Gastroesophageal sphincter (tissue), 4 donors: ENCODE data around the gene PNMA6A. TPM values are rescaled to one million over a fixed set of nuclear protein-coding genes. Genes with fewer than 3 reads are reported as not detected.
A peak's percentile ranks its signal among the peaks of the same experiment; 100 is the strongest.

Experiments
- ATAC-seq: fragments of 150-250 bp; one replicate; pipeline ENCODE4 v1.9.1; 2016; ENCODE audit warnings: mild to moderate bottlenecking, moderate library complexity
- H3K27ac ChIP-seq, 4 donors: fragments of 200-600 bp; sonication (generic) in 3 of 4; 1 replicate in 3 of 4; 2 replicates in 1 of 4; pipeline ENCODE4 v1.5.1; 2016 to 2019
- H3K27me3 ChIP-seq: fragments of 200-600 bp; sonication (generic); one replicate; pipeline ENCODE4 v1.5.1; 2019
- H3K36me3 ChIP-seq, 2 donors: fragments of 200-600 bp; sonication (generic); one replicate each; pipeline ENCODE4 v1.5.1; 2019; ENCODE audit warnings: control low read depth in 1 of 2
- H3K4me1 ChIP-seq, 3 donors: fragments of 200-600 bp; sonication (generic); 1 replicate in 2 of 3; 2 replicates in 1 of 3; pipeline ENCODE4 v1.5.1; 2016 to 2019; ENCODE audit warnings: control low read depth in 2 of 3
- H3K4me3 ChIP-seq, 2 donors: fragments of 200-600 bp; sonication (generic); one replicate each; pipeline ENCODE4 v1.5.1; 2019; ENCODE audit warnings: mild to moderate bottlenecking in 1 of 2, moderate library complexity in 1 of 2
- H3K9me3 ChIP-seq, 3 donors: fragments of 200-600 bp; sonication (generic); one replicate each; pipeline ENCODE4 v1.5.1; 2017 to 2019; ENCODE audit warnings: control low read depth in 2 of 3
- CTCF ChIP-seq, 4 experiments: fragments of 200-600 bp in 2 of 4; fragments of 450-650 bp in 2 of 4; sonication (generic) in 1 of 4; IDR thresholded peaks; one replicate each; pipeline ENCODE4 v1.5.1; 2017 to 2019; ENCODE audit warnings: antibody characterized with exemption in 4 of 4, mild to moderate bottlenecking in 2 of 4, moderate library complexity in 2 of 4
- EP300 ChIP-seq: sonication (generic); formaldehyde crosslinking; IDR thresholded peaks from one replicate; pipeline ENCODE4 v1.6.1; 2017; ENCODE audit warnings: antibody characterized with exemption, mild to moderate bottlenecking
- POLR2A ChIP-seq, 2 donors: fragments of 450-650 bp; IDR thresholded peaks; one replicate each; pipeline ENCODE4 v1.6.1; 2017; ENCODE audit warnings: antibody characterized with exemption in 2 of 2, mild to moderate bottlenecking in 2 of 2, moderate library complexity in 1 of 2
- POLR2AphosphoS5 ChIP-seq: sonication (generic); formaldehyde crosslinking; IDR thresholded peaks from one replicate; pipeline ENCODE4 v1.6.1; 2017; ENCODE audit warnings: antibody characterized with exemption
- WGBS, 2 donors: methylation state at CpG; one replicate each; pipeline ENCODE4 v1.1.5; 2018; ENCODE audit warnings: low coverage in 1 of 2; 5-methylcytosine and 5-hydroxymethylcytosine counted together
- total RNA-seq, 4 donors: library from RNA; depleted of rRNA; stranded (reverse); fragments of >200 nt; gene quantifications; one replicate each; pipeline ENCODE4 v1.1.0, GENCODE V29; 2016

The PNMA6A gene
- total RNA-seq, 4 donors from 2014 or later: 0.31 to 4.2 (median 2.3) TPM

- no peaks in the 10 kb centered on the region for H3K36me3 ChIP-seq
- H3K9me3 ChIP-seq: no peaks in the 10 kb centered on the region
- H3K4me3 ChIP-seq: peak overlapping the region; percentile 27 to 39
- peak; percentile 77 for ATAC-seq
- H3K4me1 ChIP-seq: peaks cover 0 to 8% (median 0%) of the 10 kb centered on the region in 3 donors
- WGBS, 2 donors: 67 to 90% methylated on average over 4 to 19 of the region's 64 CpGs
- TF ChIP-seq CTCF (IDR thresholded peaks at IDR 0.05) (peak; percentile 65 to 90 (median 86)), POLR2AphosphoS5 (no peak)
- H3K27ac ChIP-seq: no peak overlapping the region
- no peaks in the 10 kb centered on the region for H3K27me3 ChIP-seq
These were observed 39.7 kb upstream of the PNMA6A start for GRCh38 chrX:153032397-153033118.

- Histone ChIP-seq H3K9me3 (no peaks in the 10 kb centered on the region), H3K36me3 (no peaks in the 10 kb centered on the region), H3K4me1 (no peaks in the 10 kb centered on the region), H3K27me3 (no peaks in the 10 kb centered on the region), H3K27ac (no peak overlapping the region), H3K4me3 (no peak overlapping the region)
- TF ChIP-seq EP300 (no peak), CTCF (IDR thresholded peaks at IDR 0.05) (no peak), POLR2A (IDR thresholded peaks at IDR 0.05) (no peak), POLR2AphosphoS5 (no peak)
- no peak for ATAC-seq
- WGBS, 2 donors: no CpG with 5 or more reads among the region's 2 CpGs
These were observed 23.2 kb upstream of the PNMA6A start for GRCh38 chrX:153049093-153049492.

GRCh38 chrX:153052534-153052933, 19.7 kb upstream of the PNMA6A start:
- Histone ChIP-seq H3K4me1 (peaks cover 0 to 14% (median 0%) of the 10 kb centered on the region in 3 donors), H3K4me3 (no peak overlapping the region), H3K36me3 (no peaks in the 10 kb centered on the region), H3K9me3 (no peaks in the 10 kb centered on the region), H3K27ac (no peak overlapping the region), H3K27me3 (peaks cover 23% of the 10 kb centered on the region)
- no peak for ATAC-seq
- TF ChIP-seq EP300 (no peak), CTCF (IDR thresholded peaks at IDR 0.05) (no peak), POLR2AphosphoS5 (no peak), POLR2A (IDR thresholded peaks at IDR 0.05) (no peak)
- WGBS, 2 donors: 50% methylated on average over 1 of the region's 1 CpG; no CpG with 5 or more reads in 1 of the 2 donors

GRCh38 chrX:153055871-153056749, 16.1 kb upstream of the PNMA6A start, which contains the start of gene PNMA3:
Gene PNMA3, plus strand, starts transcription at chrX:153056470. Its CDS starts 586 bp downstream, at chrX:153057056.
- no peak within 1 kb of the TSS for H3K27ac ChIP-seq
- WGBS, 2 donors: no CpG with 5 or more reads among the region's 80 CpGs
- no peaks in the 10 kb centered on the region for H3K9me3 ChIP-seq
- H3K36me3 ChIP-seq: no peaks in the 10 kb centered on the region
- peaks cover 0 to 14% (median 0%) of the 10 kb centered on the region in 3 donors for H3K4me1 ChIP-seq
- peaks cover 47% of the 10 kb centered on the region for H3K27me3 ChIP-seq
- no peak for ATAC-seq
- TF ChIP-seq CTCF (IDR thresholded peaks at IDR 0.05) (no peak), POLR2A (IDR thresholded peaks at IDR 0.05) (no peak), EP300 (no peak), POLR2AphosphoS5 (no peak)
- H3K4me3 ChIP-seq: peak within 1 kb of the TSS in 1 of 2 donors; percentile 40
